Panc1 (cell line): ENCODE results near the gene SCGB1C2.

Experiments
- POLR2AphosphoS5 ChIP-seq: IDR thresholded peaks from 2 replicates; pipeline ENCODE4 v1.6.1; 2012; ENCODE audit warnings: mild to moderate bottlenecking, low read depth, low read length, moderate library complexity
- SIN3A ChIP-seq: IDR thresholded peaks from 2 replicates; pipeline ENCODE4 v1.6.1; 2012; ENCODE audit warnings: low read depth, mild to moderate bottlenecking, low read length, moderate library complexity, borderline replicate concordance; ENCODE audit not compliant: insufficient read depth
- TCF7L2 ChIP-seq: IDR thresholded peaks from 2 replicates; pipeline ENCODE4 v1.6.1; 2011; ENCODE audit warnings: mild to moderate bottlenecking, low read depth, low read length, inconsistent platforms
- TF ChIP-seq, protein P1 (sequence below): fragments of 450-650 bp; IDR thresholded peaks from 2 replicates; pipeline ENCODE4 v1.5.1; 2017; ENCODE audit warnings: mild to moderate bottlenecking

DNA sequence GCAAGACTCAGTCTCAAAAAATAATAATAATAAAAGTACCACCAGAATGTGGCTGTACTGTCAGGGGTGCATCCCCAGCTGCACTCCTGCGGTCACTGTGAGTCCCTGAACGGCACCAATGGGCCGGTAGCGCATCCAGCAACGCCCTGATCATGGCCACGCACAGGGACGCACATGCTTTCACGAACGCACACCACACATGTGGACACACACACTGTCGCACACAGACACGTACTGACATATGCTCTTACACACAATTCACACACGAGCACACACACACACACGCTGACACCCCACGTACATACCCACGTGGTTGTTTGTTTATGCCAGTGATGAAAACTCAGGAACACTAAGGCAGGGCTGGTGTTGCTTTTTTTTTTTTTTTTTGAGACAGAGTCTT lies 22.2 kb downstream of the SCGB1C2 start:
- TF ChIP-seq, protein P1, sequence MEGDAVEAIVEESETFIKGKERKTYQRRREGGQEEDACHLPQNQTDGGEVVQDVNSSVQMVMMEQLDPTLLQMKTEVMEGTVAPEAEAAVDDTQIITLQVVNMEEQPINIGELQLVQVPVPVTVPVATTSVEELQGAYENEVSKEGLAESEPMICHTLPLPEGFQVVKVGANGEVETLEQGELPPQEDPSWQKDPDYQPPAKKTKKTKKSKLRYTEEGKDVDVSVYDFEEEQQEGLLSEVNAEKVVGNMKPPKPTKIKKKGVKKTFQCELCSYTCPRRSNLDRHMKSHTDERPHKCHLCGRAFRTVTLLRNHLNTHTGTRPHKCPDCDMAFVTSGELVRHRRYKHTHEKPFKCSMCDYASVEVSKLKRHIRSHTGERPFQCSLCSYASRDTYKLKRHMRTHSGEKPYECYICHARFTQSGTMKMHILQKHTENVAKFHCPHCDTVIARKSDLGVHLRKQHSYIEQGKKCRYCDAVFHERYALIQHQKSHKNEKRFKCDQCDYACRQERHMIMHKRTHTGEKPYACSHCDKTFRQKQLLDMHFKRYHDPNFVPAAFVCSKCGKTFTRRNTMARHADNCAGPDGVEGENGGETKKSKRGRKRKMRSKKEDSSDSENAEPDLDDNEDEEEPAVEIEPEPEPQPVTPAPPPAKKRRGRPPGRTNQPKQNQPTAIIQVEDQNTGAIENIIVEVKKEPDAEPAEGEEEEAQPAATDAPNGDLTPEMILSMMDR: no peak
- TF ChIP-seq SIN3A: no peak
- no peak for TF ChIP-seq POLR2AphosphoS5
- TF ChIP-seq TCF7L2: no peak
